AG10803 (cell line): ENCODE data around the gene IRF1.
A peak's percentile ranks its signal among the peaks of the same experiment; 100 is the strongest.

ENCODE experiments used
- DNase-seq: peaks from one replicate; pipeline ENCODE4 v3.0.0; 2010; ENCODE audit warnings: low read depth
- H3K4me3 ChIP-seq: 2 replicates; pipeline ENCODE4 v1.5.1; 2011; ENCODE audit warnings: mild to moderate bottlenecking, low read length, control low read depth
- CTCF ChIP-seq: conservative IDR thresholded peaks from 2 replicates; pipeline ENCODE4 v1.5.1; 2011; ENCODE audit warnings: mild to moderate bottlenecking, low read length, control low read depth, inconsistent platforms

The IRF1 gene

GRCh38 chr5:132449060-132449459, 41.5 kb downstream of the IRF1 start:
- TF ChIP-seq CTCF = no peak
- H3K4me3 ChIP-seq = no peak overlapping the region
- no peak for DNase-seq

GRCh38 chr5:132447196-132447595, 43.4 kb downstream of the IRF1 start:
- DNase-seq = no peak
- H3K4me3 ChIP-seq = no peak overlapping the region
- TF ChIP-seq CTCF = no peak

- DNase-seq = peak; percentile 92
- TF ChIP-seq CTCF = no peak
- no peak overlapping the region for H3K4me3 ChIP-seq
Measured at GRCh38 chr5:132446621-132447020, 44.0 kb downstream of the IRF1 start.

- no peak for TF ChIP-seq CTCF
- H3K4me3 ChIP-seq = no peak overlapping the region
- no peak for DNase-seq
Measured at GRCh38 chr5:132445930-132446329, 44.6 kb downstream of the IRF1 start.

GRCh38 chr5:132445640-132445923, 45.0 kb downstream of the IRF1 start:
- TF ChIP-seq CTCF = no peak
- H3K4me3 ChIP-seq = no peak overlapping the region
- DNase-seq = no peak

- TF ChIP-seq CTCF = no peak
- DNase-seq = no peak
- H3K4me3 ChIP-seq = no peak overlapping the region
Measured at GRCh38 chr5:132444841-132445639, 45.5 kb downstream of the IRF1 start.

GRCh38 chr5:132444061-132444460, 46.5 kb downstream of the IRF1 start:
- no peak overlapping the region for H3K4me3 ChIP-seq
- no peak for TF ChIP-seq CTCF
- no peak for DNase-seq
